ENCODE measurements around the gene TTC17.
A peak's percentile ranks its signal among the peaks of the same experiment; 100 is the strongest.
"Not testable (repeated sequence)": the region's sequence is repeated elsewhere in the genome, so short reads cannot be mapped to it uniquely, and the experiment has no call there.

The TTC17 gene

DNA sequence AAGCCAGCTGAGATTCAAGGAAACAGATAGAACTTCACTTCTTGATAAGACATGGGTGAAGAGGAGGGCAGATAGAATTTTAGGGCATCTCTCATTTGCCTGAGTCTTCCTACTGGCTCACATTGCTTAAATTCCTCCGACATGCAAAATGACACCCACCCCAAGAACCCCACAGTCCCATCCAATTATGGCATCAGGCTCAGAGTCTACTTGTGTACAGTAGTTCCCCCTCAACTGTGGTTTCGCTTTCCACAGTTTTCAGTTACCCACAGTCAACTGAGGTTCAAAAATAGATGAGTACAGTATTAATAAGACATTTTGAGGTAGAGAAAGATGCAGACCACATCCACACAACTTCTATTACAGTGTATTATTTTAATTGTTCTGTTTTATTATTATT lies 99.8 kb downstream of the TTC17 start:
- DNase-seq (ENCODE audit: low spot score): no peak

DNA sequence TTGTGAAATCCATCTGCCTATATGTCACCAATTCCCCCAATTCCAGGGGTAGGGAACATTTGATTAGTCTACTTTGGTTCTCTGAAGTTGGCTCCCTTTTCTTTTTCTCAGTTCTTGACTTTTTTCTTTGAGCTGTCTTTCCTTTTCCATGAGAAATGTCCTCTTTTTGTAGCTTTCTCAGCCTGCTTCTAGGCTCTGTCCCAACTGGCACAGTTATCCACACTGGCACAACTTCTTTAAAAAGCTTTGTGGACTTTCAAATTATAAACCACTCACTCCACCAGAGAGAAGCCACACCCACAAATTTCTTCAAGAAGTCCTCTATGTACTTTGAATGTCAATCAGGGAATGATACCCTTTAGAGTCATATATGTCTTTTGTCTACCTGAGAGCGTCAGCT lies 100.5 kb downstream of the TTC17 start:
- no peak for DNase-seq (ENCODE audit: low spot score)

DNA sequence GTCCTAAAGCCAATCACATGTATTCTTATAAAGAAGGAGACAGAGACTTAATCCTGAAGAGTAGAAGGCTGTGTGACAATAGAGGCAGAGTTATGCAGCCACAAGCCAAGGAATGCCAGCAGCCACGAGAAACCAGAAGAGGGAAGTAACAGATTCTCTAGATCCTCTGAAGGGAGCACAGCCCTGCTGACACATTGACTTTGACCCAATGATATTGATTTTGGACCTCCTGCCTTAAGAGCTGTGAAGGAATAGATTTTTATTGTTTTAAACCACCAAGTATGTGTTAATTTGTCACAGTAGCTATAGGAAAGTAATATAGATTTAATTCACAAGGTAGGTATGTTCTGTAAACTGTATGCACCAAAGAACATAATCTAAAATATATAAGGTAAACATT lies 103.6 kb downstream of the TTC17 start:
- no peak for DNase-seq (ENCODE audit: low spot score)

- no peak for DNase-seq (ENCODE audit: low spot score)
Measured at GRCh38 chr11:43467958-43468357, 109.2 kb downstream of the TTC17 start.

- DNase-seq (ENCODE audit: low spot score): not testable (repeated sequence)
Measured at GRCh38 chr11:43477491-43477890, 118.8 kb downstream of the TTC17 start.

DNA sequence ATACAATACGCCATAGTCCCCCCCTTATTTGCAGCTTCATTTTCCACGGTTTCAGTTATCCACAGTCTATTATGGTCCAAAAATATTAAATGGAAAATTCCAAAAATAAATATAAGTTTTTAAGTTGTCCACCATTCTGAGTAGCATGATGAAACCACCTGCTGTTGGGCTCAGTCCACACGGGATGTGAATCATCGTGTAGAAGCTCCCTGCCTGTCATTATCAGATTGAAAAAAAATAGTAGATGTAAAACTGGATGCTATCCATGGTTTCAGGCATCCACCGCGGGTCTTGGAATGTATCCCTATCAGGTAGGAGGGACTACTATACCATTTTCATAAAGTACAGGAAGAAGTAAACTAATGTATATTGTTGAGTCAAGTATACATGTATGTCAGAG lies 127.4 kb downstream of the TTC17 start:
- no peak for DNase-seq (ENCODE audit: low spot score)

- DNase-seq (ENCODE audit: low spot score): no peak
Measured at GRCh38 chr11:43489869-43490465, 131.2 kb downstream of the TTC17 start.

- no peak for DNase-seq (ENCODE audit: low spot score)
Measured at GRCh38 chr11:43492701-43493100, 134.0 kb downstream of the TTC17 start.

DNA sequence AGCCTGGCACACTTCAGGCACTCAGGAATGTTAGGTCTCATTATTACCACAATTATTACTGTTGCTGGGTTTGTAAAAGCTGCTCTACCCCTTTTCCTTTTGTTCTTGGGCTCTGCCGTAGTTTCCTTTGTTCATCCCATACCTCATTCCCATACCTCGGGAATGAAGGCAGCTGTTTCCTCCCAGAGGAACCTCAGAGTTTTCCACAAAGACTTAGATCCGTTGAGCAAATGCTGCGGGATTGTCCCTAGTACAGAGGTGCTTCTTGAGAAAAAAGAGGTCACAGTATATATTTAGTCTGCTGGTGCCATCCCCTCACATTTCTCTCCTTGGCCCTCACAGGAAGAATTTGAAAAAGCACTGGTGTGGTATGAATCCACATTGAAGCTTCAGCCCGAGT lies 134.7 kb downstream of the TTC17 start:
- no peak for DNase-seq (ENCODE audit: low spot score)

DNA sequence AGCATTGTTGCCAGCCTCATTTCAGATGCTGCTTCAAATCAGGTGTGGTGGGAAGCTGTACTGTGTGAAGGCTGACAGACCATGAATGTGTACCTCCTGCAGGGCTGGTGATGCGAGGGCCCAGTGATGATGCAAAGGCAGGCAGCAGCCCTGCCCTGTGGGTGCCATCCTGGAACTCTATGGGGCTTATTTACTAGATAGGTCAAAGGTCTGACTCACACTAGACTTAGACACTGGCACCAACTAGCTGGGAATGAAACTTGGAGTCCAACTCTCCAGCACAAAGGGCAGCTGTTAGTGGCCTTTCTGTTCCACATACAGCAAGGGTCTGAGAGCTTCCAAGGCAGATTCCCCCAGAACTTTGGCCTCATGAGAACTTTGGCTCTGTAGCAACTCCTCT lies 138.4 kb downstream of the TTC17 start:
- DNase-seq (ENCODE audit: low spot score): no peak

GRCh38 chr11:43498561-43498960 lies 139.8 kb downstream of the TTC17 start:
- DNase-seq (ENCODE audit: low spot score): no peak

DNA sequence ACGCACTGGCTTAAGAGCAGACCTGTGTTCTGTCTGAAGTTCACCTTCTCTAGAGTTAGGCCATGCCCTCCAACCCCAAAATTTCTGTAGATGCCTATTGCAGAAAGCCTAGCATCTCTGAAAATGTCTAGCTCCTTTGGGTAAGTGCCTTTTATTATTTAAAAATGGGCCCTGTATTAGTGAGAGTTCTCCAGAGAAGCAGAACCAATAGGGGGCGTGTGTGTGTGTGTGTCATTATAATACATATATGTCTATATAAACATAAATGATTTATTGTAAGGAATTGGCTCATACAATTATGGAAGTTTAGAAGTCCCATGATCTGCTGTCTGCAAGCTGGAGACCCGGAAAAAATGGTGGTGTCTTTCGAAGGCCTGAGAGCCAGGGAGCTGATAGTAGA lies 144.7 kb downstream of the TTC17 start:
- no peak for DNase-seq (ENCODE audit: low spot score)

- peak; percentile 46 for DNase-seq (ENCODE audit: low spot score)
Measured at GRCh38 chr11:43504316-43504950, 145.7 kb downstream of the TTC17 start.

- no peak for DNase-seq (ENCODE audit: low spot score)
Measured at GRCh38 chr11:43505171-43505570, 146.5 kb downstream of the TTC17 start.

GRCh38 chr11:43507171-43507570 lies 148.5 kb downstream of the TTC17 start:
- no peak for DNase-seq (ENCODE audit: low spot score)

DNA sequence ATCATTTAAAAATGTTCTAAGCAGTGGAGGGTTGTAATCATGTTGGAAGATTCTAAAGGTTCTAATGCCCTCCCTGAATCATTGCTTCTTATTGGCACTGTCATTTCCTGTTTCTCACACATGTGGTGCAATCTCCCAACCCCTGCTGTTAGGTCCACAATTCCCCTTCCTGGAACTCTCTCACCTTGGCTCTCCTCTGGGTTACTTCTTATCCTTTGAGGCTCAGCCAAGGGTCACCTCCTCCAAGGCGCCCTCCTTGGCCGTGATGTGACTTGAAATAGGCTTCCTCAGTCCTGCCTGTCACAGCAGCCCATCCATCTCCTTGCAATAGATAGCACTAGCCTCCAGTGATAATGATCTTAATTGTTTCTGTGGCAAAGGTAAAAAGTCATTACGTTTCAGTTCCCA lies 149.8 kb downstream of the TTC17 start:
- peak; percentile 70 for DNase-seq (ENCODE audit: low spot score)

GRCh38 chr11:43511959-43512358 lies 153.2 kb downstream of the TTC17 start:
- no peak for DNase-seq (ENCODE audit: low spot score)

DNA sequence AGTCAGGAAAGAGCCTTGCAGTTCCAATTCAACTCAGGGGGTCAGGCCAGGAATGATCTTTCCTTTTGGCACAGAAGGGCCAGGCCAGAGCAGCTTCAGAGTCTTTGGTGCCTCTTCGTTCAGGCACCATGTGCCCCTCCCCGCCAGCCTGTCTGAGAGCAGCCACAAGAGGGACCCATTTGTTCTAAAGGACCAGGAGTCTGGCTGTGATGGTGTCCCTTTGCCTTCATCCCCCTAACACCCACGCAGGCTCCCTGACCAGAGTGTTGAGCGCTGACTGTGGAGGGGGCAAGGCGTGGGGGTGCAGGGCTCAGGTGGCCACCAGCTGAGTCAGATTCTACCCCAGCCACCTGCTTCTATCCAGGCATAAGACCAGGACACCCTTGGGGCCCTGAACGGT lies 156.4 kb downstream of the TTC17 start:
- no peak for DNase-seq (ENCODE audit: low spot score)

DNA sequence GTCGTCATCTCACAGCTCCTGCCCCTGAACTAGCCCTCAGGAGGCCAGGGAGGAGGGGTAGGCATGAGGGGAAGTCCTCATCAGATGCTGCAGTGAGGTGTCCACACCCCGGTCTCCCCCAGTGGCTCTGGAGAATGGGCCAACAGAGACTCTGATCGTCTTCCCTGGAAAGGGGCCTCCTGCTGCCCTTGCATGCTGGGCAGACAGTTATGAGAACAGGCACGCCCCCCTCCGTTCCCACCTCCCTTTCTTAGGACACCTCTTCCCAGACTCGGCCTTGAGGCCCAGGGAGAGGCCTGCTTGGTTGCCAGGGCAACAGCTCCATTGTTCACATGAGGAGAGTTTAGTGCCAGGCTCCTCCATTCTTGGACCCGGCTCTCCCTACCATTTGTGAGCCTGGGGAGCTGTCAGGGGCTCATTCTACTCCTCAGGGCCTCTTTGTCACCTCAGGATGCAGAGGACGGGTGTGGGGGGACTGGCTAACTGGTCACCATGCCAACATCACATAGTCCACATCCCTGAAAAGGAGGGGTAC lies 157.7 kb downstream of the TTC17 start:
- DNase-seq (ENCODE audit: low spot score): no peak

GRCh38 chr11:43517518-43517917 lies 158.8 kb downstream of the TTC17 start:
- no peak for DNase-seq (ENCODE audit: low spot score)

- DNase-seq (ENCODE audit: low spot score): peak; percentile 42
Measured at GRCh38 chr11:43518408-43519160, 159.9 kb downstream of the TTC17 start.

DNA sequence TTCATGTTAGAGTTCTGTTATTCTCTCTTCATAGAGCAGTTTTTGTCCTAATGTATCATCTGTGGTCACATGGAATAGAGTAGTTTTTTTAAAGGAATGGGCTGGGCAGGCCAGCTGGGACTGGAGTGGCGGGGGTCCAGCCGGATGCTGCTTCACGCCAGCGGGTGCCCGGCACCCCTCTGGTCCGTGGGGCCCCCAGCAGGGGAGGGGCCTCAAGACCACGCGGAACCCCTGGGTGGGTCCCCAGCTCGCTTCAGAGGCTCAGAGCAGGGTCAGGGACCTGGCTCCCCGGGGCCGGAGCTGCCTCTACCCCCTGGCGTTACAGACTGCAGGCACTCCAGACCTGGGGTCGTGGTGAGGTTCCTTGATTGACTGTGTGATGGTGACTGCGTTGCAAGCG lies 162.8 kb downstream of the TTC17 start:
- DNase-seq (ENCODE audit: low spot score): no peak

GRCh38 chr11:43523632-43524031 lies 164.9 kb downstream of the TTC17 start:
- DNase-seq (ENCODE audit: low spot score): no peak

Data from AG08395 (cell line).